T-helper 1 cell treated with Interleukin-12 subunit alpha and Interleukin-12 subunit beta and Interleukin-4 antibody, amounts not matched to agents 30 μg/mL and 1 μg/mL, for 36 hours (primary cell): ENCODE data around the gene CCDC177.

Experiments
- H3K27ac Mint-ChIP-seq: one replicate; pipeline ENCODE4 v1.8.0; 2021; ENCODE audit warnings: mild to moderate bottlenecking, mixed read lengths
- H3K27me3 Mint-ChIP-seq: one replicate; pipeline ENCODE4 v1.8.0; 2021; ENCODE audit warnings: low read depth, mixed read lengths
- H3K36me3 Mint-ChIP-seq: one replicate; pipeline ENCODE4 v1.8.0; 2021; ENCODE audit warnings: low read depth, mixed read lengths
- H3K4me1 Mint-ChIP-seq: one replicate; pipeline ENCODE4 v1.8.0; 2021; ENCODE audit warnings: low read depth, mixed read lengths
- H3K4me3 Mint-ChIP-seq: one replicate; pipeline ENCODE4 v1.8.0; 2021; ENCODE audit warnings: mild to moderate bottlenecking, moderate library complexity, mixed read lengths
- H3K9me3 Mint-ChIP-seq: one replicate; pipeline ENCODE4 v1.8.0; 2021; ENCODE audit warnings: mixed read lengths

CCDC177 gene

GRCh38 chr14:69538766-69539165 lies 35.9 kb downstream of the CCDC177 start:
- Mint-ChIP-seq H3K4me3 (no peak overlapping the region), H3K27me3 (peaks cover 43% of the 10 kb centered on the region), H3K27ac (no peak overlapping the region), H3K4me1 (peaks cover 11% of the 10 kb centered on the region), H3K36me3 (no peaks in the 10 kb centered on the region), H3K9me3 (no peaks in the 10 kb centered on the region)

DNA sequence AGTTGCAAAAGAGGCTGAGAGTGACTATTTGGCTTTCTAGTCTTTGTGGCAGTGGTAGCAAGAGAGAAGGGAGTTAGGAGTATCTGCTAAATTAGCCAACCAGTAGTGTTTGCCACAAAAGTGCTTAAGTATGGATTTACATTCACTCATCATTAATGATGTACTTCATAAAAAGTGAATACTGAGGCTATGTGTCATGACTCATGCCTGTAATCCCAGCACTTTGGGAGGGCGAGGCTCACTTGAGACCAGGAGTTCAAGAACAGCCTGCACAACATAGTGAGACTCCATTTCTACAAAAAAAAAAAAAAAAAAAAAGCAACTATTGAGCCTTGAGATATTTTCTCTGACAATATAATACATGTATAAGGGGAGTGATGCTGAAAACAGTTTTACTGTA lies 36.8 kb downstream of the CCDC177 start:
- Mint-ChIP-seq H3K4me3 (no peak overlapping the region), H3K27me3 (peaks cover 52% of the 10 kb centered on the region), H3K9me3 (no peaks in the 10 kb centered on the region)

GRCh38 chr14:69536971-69537370 lies 37.7 kb downstream of the CCDC177 start:
- Mint-ChIP-seq H3K36me3 (no peaks in the 10 kb centered on the region), H3K27ac (no peak overlapping the region), H3K4me3 (no peak overlapping the region), H3K4me1 (no peaks in the 10 kb centered on the region), H3K9me3 (no peaks in the 10 kb centered on the region), H3K27me3 (peaks cover 54% of the 10 kb centered on the region)

More for the DNA sequence above, 36.8 kb downstream of the CCDC177 start:
- peaks cover 4% of the 10 kb centered on the region for H3K4me1 Mint-ChIP-seq
- no peak overlapping the region for H3K27ac Mint-ChIP-seq
- no peaks in the 10 kb centered on the region for H3K36me3 Mint-ChIP-seq

DNA sequence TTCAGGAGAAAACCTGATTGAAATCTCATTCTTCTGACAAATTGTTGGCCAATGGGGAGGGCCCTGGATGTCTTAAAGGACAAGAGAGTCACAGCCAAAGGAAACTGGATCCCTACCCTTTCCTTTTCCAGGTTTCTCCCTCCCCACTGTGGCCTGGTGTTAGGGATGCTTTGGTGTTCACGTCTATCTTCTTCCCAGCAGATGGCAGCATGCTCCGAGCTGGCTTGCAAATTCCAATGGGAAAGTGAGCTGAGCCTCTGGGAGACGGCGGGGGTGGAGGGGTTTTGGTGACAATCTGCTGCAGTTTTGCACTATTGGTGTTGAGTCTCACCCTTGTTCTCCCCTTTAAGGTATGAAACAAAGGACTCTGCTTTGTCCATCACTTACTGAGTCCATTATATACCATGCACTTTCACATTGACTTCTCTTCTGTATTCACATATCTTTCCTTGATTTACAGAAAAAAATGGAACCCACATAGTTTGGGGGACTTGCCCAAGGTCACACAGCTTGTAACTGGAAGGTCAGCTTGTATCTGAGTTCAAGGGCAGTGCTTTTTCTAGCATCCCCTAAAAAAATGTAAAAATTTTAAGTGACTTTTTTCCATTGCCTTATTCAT lies 39.3 kb downstream of the CCDC177 start:
- H3K27ac Mint-ChIP-seq = no peak overlapping the region
- H3K36me3 Mint-ChIP-seq = no peaks in the 10 kb centered on the region
- no peaks in the 10 kb centered on the region for H3K4me1 Mint-ChIP-seq
- no peaks in the 10 kb centered on the region for H3K9me3 Mint-ChIP-seq
- peaks cover 57% of the 10 kb centered on the region for H3K27me3 Mint-ChIP-seq
- H3K4me3 Mint-ChIP-seq = no peak overlapping the region

DNA sequence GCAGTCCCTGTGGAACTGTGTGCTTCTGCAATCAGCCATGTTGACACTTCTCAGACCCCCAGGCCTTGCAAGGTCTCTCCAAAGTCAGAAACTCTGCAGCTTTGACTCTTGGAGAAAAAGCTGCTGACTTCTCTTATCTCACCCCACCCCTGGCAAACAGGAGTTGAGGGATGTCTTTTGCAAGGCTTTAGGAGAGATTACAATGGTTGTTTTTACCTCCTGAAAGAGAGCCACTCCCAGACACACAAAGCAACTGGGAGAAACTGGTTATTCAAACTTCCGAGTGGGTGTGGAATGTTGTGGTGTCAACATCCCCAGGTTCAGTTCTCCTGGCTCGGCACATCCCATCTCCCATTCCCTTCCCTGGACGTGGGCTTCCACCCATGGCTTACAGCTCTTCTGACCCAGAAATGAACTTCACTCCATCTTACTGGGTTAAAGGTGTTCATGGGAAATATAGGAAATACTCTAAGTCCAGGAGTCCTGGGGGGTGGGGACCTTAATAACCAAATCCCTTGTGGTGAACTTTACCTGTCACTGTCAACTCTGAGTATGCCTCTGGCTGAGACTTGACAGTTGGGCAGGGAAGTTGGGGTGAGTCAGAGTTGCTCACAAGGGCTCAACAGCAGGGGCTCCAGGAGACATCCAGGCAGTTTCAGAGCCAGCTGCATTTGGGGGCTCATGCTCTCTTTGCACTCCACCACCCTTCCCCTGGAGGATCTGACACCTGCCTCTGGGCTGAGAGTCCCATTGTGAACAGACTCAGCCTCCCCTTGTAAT lies 41.9 kb downstream of the CCDC177 start:
- Mint-ChIP-seq H3K27ac (no peak overlapping the region), H3K9me3 (no peaks in the 10 kb centered on the region), H3K27me3 (peaks cover 50% of the 10 kb centered on the region), H3K4me1 (no peaks in the 10 kb centered on the region), H3K36me3 (no peaks in the 10 kb centered on the region), H3K4me3 (no peak overlapping the region)

GRCh38 chr14:69531135-69531534 lies 43.5 kb downstream of the CCDC177 start:
- H3K27ac Mint-ChIP-seq = no peak overlapping the region
- peaks cover 35% of the 10 kb centered on the region for H3K27me3 Mint-ChIP-seq
- H3K36me3 Mint-ChIP-seq = no peaks in the 10 kb centered on the region
- H3K4me3 Mint-ChIP-seq = no peak overlapping the region
- H3K9me3 Mint-ChIP-seq = no peaks in the 10 kb centered on the region
- no peaks in the 10 kb centered on the region for H3K4me1 Mint-ChIP-seq

- Mint-ChIP-seq H3K36me3 (no peaks in the 10 kb centered on the region), H3K9me3 (no peaks in the 10 kb centered on the region), H3K4me3 (no peak overlapping the region), H3K4me1 (no peaks in the 10 kb centered on the region), H3K27ac (no peak overlapping the region), H3K27me3 (peaks cover 24% of the 10 kb centered on the region)
Measured at GRCh38 chr14:69530095-69530494, 44.6 kb downstream of the CCDC177 start.

DNA sequence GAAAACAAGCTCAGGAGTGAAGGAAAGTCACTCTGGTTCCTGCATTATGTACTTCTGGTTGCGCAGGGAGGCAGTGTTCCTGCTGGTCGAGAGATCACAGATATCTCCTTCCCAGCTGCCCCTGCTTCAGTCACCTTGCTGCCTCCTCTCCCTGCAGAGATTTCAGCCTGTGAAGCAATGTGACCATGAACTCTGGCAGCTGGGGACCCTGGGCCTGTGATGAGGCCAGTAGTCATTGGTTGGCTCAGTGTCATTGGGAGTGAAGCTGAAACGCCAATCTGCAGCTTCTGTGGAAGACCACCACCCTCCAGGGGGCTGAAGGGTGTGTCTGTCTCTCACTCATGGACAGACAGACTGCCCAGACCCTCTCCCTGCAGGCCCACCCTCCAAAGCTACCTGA lies 45.1 kb downstream of the CCDC177 start:
- peaks cover 19% of the 10 kb centered on the region for H3K27me3 Mint-ChIP-seq
- no peak overlapping the region for H3K4me3 Mint-ChIP-seq
- no peaks in the 10 kb centered on the region for H3K9me3 Mint-ChIP-seq

GRCh38 chr14:69528930-69529329 lies 45.7 kb downstream of the CCDC177 start:
- H3K27me3 Mint-ChIP-seq = peaks cover 18% of the 10 kb centered on the region
- no peak overlapping the region for H3K27ac Mint-ChIP-seq
- no peaks in the 10 kb centered on the region for H3K4me1 Mint-ChIP-seq
- H3K36me3 Mint-ChIP-seq = no peaks in the 10 kb centered on the region
- no peak overlapping the region for H3K4me3 Mint-ChIP-seq
- no peaks in the 10 kb centered on the region for H3K9me3 Mint-ChIP-seq

More for the DNA sequence above, 45.1 kb downstream of the CCDC177 start:
- H3K4me1 Mint-ChIP-seq = no peaks in the 10 kb centered on the region
- H3K36me3 Mint-ChIP-seq = no peaks in the 10 kb centered on the region
- H3K27ac Mint-ChIP-seq = no peak overlapping the region

DNA sequence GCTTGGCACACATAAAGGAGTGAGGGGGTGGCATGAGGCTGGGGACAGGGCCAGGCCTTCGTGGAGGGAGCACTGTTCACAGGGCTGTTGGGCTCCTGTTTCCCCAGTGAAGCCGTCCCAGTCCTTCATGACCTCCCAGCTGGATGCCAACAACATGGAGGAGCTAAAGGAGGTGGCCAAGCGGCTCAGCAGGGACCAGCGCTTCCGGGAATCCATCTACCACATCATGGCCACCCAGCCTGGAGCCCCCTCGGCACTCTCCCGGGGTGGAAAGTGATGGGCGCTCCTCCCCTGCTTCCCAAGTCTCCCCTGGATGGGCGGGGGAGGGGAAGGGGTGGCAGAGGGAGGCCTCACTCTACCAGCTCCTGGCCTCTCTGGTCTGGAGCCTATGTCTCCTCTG lies 46.5 kb downstream of the CCDC177 start:
- no peaks in the 10 kb centered on the region for H3K36me3 Mint-ChIP-seq
- no peak overlapping the region for H3K4me3 Mint-ChIP-seq
- H3K9me3 Mint-ChIP-seq = no peaks in the 10 kb centered on the region
- H3K27ac Mint-ChIP-seq = no peak overlapping the region
- H3K4me1 Mint-ChIP-seq = no peaks in the 10 kb centered on the region
- H3K27me3 Mint-ChIP-seq = peaks cover 10% of the 10 kb centered on the region

GRCh38 chr14:69527635-69528034 lies 47.0 kb downstream of the CCDC177 start:
- Mint-ChIP-seq H3K4me1 (no peaks in the 10 kb centered on the region), H3K27ac (no peak overlapping the region), H3K4me3 (no peak overlapping the region), H3K9me3 (no peaks in the 10 kb centered on the region), H3K27me3 (peaks cover 6% of the 10 kb centered on the region), H3K36me3 (no peaks in the 10 kb centered on the region)

GRCh38 chr14:69525896-69526295 lies 48.8 kb downstream of the CCDC177 start:
- H3K4me1 Mint-ChIP-seq = no peaks in the 10 kb centered on the region
- H3K4me3 Mint-ChIP-seq = no peak overlapping the region
- H3K9me3 Mint-ChIP-seq = no peaks in the 10 kb centered on the region
- peaks cover 6% of the 10 kb centered on the region for H3K27me3 Mint-ChIP-seq
- no peaks in the 10 kb centered on the region for H3K36me3 Mint-ChIP-seq
- no peak overlapping the region for H3K27ac Mint-ChIP-seq

DNA sequence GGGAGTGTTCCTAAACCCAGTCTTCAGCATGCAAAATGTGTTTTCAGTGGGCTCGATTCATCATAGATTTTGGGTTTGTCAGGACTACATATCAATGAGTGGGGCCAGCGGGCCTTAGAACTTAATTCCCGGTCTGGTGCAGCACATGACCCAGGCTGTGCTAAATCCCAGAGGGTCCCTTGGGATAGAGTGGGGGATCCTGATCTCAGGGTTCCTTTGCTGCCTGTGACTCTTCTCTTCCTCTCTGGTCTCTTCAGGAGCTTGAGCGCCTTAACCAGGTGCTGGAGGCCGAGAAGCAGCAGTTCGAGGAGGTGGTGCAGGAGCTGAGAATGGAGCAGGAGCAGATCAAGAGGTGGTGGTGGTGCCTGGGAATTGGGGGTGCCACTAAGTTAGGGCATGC lies 52.6 kb downstream of the CCDC177 start:
- Mint-ChIP-seq H3K27ac (no peak overlapping the region), H3K36me3 (no peaks in the 10 kb centered on the region)

More for the DNA sequence above, 52.6 kb downstream of the CCDC177 start:
- Mint-ChIP-seq H3K9me3 (no peaks in the 10 kb centered on the region), H3K27me3 (peaks cover 7% of the 10 kb centered on the region), H3K4me3 (no peak overlapping the region), H3K4me1 (no peaks in the 10 kb centered on the region)
